HS-5 (cell line): Measurements from ENCODE around the gene SRPK3.

Experiments used
- DNase-seq: peaks from one replicate; pipeline ENCODE4 v3.0.0-alpha.2; 2012; ENCODE audit warnings: low read depth

SRPK3 gene

DNA sequence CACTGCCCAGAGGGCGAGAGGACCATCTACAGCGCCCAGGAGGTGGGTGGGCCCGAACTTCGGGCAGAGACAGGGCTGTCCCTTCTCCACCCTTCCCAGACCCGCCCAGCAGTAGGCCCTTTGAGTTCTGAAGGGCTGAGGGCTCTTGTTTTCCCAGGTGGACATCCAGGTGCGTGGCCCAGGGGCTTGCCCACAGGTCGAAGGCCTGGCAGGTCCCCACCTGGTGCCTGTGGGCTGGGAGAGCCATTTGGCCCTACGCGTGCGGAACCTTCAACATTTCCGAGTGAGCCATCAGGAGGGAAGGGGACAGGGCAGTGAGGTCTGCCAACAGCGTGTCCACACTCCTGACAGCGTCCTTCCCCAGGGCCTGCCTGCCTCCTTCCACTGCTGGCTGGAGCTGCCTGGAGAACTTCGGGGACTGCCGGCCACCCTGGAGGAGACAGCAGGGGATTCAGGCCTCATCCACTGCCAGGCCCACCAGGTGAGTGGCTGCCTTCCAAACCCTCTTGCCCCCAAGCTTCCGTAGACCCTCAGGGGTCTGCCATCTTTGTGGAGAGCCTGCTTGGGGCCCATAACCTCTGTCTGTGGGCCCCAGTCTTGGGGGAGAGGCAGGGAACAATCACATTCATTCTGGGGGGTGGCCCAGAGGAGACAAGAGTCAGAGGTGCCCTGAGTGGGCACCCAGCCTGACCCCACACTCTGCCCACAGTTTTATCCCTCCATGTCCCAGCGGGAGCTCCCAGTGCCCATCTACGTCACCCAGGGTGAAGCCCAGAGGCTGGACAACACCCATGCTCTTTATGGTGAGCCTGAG, 10.0 kb upstream of the SRPK3 start:
- no peak for DNase-seq

DNA sequence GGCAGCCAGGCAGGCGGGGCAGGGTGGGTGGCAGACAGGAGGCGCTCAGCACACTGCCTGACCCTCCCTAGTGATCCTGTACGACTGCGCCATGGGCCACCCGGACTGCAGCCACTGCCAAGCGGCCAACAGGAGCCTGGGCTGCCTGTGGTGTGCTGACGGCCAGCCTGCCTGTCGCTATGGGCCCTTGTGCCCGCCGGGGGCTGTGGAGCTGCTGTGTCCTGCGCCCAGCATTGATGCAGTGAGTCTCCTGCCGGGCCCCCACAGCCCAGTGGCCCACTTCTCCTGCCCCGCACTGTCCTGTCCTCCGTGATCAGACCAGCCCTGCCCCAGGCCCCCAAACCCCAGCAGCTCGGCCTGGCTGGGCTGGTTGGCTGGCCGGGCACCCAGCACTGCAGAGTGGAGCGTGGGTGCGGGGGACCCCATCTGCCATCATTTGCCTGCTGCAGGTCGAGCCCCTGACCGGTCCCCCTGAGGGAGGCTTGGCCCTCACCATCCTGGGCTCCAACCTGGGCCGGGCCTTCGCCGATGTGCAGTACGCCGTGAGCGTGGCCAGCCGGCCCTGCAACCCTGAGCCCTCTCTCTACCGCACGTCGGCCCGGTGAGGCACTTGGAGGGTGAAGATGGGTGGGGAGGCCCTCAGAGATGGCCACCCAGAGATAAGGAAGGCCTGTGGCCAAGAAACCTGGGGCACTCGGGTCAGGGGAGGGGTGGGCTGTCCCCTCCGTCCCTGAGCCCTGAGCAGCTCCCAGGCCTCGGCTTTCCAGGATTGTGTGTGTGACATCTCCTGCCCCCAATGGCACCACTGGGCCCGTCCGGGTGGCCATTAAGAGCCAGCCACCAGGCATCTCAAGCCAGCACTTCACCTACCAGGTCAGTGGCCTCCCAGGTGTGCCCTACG, 9.2 kb upstream of the SRPK3 start:
- no peak for DNase-seq

DNA sequence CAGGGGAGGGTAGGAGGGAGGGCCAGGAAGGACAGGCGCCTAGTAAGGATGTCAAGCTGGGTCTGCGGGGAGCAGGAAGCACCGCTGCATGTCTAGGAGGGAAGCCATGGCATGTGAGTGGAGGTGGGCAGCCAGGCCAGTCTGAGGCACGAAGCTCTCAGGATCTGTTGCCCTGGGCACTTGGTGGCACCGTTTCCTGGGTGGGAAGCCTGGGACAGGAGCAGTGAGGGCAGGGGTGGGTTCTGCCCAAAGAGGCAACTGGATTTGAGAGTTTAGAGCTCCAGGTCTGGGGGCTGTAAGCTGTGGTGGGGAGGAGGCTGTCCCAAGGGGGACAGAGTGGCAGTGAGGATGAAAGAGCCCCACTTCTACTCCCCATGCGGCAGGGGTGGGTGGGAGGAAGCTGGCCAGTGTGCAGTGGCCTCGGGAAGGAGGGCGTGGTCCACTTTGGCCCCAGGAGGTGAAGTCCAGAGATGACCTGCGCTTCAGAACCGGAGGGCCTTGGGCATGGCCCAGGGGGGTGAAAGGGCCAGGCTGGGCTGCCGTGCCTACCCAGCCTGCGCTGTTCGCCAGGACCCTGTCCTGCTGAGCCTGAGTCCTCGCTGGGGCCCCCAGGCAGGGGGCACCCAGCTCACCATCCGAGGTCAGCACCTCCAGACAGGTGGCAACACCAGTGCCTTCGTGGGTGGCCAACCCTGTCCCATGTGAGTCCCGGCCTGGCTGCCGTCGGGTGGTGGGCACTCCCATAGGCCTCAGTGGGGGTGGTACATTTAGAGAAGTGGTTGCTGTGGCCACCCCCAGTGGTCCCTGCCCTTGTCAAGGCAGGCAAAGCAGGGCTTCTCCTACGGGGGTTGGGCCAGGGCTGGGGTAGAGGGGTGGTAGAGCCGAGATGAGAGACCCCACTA, 8.3 kb upstream of the SRPK3 start:
- no peak for DNase-seq

DNA sequence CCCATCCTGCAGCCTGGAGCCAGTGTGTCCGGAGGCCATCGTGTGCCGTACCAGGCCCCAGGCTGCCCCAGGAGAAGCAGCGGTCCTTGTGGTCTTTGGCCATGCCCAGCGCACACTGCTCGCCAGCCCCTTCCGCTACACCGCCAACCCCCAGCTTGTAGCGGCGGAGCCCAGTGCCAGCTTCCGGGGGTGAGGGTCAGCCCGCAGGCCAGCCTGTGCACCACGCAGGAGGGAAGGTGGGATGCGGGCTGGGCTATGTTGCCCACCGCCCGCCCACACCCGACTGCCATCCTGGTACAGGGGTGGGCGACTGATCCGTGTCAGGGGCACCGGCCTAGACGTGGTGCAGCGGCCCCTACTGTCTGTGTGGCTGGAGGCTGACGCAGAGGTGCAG, 7.6 kb upstream of the SRPK3 start:
- DNase-seq, result no peak

DNA sequence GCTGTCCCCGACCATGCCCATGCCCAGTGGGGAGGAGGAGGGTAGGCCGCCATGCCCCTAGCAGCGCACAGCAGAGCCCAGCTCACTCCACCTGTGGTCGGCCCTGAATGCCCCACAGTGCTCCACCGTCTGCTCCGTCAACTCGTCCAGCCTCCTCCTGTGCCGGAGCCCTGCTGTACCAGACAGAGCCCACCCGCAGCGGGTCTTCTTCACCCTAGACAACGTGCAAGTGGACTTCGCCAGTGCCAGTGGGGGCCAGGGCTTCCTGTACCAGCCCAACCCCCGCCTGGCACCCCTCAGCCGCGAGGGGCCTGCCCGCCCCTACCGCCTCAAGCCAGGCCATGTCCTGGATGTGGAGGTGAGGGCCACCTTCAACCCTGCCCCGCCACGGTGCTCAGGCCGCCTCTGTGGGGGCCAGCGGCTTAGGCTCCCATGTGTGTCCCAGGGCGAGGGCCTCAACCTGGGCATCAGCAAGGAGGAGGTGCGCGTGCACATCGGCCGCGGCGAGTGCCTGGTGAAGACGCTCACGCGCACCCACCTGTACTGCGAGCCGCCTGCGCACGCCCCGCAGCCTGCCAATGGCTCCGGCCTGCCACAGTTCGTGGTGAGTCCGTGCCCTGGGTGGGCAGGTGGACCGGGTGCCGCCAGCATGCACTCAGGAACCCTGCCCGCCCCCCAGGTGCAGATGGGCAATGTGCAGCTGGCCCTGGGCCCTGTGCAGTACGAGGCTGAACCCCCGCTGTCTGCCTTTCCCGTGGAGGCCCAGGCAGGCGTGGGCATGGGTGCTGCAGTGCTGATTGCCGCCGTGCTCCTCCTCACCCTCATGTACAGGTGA, 6.9 kb upstream of the SRPK3 start:
- no peak for DNase-seq

DNA sequence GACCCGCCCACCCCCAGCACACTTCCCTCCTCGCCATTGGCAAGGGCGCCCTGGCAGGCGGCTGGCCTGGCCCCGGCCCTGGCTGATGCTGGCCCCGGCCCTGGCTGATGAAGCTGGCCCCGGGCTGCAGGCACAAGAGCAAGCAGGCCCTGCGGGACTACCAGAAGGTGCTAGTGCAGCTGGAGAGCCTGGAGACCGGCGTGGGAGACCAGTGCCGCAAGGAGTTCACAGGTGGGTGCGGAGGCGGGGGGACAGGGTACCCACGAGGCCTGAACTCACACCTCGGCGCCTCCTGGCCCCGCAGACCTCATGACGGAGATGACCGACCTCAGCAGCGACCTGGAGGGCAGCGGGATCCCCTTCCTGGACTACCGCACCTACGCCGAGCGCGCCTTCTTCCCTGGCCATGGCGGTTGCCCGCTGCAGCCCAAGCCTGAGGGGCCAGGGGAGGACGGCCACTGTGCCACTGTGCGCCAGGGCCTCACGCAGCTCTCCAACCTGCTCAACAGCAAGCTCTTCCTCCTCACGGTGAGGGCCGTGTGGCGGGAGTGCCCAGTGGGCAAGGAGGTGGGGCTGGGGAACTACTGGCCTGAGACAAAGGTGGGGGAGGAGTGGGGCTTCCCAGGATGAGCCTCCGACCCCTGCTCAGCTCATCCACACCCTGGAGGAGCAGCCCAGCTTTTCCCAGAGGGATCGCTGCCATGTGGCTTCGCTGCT, 6.1 kb upstream of the SRPK3 start:
- no peak for DNase-seq

DNA sequence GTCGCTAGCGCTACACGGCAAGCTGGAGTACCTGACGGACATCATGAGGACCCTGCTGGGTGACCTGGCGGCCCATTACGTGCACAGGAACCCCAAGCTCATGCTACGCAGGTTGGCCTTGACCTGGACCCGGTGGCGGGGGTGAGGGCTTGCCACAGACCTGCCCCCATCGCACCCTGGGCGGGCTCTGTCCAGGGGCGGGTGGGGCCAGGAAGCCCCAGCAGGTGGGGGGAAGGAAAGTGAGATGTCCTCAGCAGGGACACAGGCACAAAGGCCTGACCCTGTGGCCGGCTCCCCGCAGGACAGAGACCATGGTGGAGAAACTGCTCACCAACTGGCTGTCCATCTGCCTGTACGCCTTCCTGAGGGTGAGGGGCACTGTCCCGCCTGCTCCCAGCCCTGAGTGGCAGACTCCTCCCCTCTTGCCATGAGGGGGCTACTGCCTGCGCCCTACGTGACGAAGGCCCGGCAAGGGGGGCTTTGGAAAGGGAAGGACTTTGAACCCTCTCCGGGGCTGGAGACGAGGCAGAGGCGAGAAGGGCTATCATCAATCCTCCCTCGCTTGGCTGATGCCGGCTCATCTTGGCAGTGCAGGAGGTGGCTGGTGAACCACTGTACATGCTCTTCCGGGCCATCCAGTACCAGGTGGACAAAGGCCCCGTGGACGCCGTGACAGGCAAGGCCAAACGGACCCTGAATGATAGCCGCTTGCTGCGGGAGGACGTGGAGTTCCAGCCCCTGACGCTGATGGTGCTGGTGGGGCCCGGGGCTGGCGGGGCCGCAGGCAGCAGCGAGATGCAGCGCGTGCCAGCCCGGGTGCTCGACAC, 5.3 kb upstream of the SRPK3 start:
- DNase-seq, result no peak

DNA sequence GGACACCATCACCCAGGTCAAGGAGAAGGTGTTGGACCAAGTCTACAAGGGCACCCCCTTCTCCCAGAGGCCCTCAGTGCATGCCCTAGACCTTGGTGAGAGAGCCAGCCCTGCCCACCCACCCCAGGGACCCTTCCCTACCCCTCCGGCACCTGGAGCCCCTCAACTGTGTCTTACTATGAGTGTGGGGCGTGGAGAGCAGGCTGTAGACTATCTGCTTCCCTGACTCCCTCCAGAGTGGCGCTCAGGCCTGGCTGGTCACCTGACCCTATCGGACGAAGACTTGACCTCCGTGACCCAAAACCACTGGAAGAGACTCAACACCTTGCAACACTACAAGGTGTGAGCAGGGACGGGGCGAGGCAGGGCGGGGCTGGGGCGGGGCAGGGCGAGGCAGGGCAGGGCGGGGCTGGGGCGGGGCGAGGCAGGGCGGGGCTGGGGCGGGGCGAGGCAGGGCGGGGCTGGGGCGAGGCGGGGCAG, 4.7 kb upstream of the SRPK3 start:
- no peak for DNase-seq

DNA sequence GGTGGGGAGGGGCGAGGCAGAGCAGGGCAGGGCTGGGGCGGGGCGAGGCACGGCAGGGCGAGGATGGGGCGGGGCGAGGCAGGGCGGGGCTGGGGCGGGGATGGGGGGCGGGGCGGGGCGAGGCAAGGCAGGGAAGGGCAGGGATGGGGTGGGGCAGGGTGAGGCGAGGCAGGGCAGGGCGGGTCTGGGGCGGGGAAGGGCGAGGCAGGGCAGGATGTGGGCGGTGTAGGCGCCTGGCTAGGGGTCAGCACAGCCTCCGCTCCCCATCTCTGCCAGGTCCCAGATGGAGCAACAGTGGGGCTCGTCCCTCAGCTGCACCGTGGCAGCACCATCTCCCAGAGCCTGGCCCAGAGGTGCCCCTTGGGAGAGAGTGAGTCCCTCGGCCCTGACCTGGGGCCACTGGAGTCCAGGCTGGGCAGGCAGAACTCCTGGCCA, 4.2 kb upstream of the SRPK3 start:
- no peak for DNase-seq

DNA sequence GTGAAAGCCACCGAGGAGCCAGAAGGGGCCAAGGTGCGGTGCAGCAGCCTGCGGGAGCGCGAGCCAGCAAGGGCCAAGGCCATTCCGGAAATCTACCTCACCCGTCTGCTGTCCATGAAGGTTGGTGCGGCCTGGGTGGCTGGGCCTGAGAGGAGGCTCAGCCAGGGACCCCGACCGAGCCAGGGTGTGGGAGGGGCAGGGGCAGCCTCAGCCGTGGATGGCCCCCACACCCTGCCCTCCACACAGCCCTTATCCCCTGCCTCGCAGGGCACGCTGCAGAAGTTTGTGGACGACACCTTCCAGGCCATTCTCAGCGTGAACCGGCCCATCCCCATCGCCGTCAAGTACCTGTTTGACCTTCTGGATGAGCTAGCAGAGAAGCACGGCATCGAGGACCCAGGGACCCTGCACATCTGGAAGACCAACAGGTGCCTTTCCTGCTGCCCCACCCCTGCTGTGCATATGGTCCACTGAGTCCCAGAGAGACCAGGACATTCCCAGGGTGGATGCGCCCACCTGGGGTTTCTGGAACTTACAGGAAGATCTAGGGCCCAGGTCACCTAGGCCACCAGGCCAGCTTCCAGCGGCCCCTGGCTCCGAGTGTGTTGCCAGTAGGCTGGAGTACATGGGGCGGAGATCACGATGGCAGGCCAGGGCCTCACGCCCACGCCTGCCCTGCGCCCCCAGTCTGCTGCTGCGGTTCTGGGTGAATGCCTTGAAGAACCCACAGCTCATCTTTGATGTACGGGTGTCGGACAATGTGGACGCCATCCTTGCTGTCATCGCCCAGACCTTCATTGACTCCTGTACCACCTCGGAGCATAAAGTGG, 3.4 kb upstream of the SRPK3 start:
- DNase-seq, result no peak

DNA sequence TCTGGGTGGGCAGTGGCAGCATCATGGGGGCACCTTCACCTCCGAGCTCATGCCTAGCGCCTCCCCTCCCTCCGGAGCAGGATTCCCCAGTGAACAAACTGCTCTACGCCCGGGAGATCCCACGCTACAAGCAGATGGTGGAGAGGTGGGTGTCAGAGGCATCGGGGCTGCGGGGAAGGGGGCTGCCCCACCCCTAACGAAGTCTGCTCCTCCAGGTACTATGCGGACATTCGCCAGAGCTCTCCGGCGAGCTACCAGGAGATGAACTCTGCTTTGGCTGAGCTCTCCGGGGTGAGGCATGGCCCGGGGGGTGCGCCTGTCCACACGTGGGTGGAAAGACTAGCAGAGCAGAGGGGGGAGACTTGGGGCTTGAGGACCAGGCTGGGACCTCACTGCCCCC, 2.7 kb upstream of the SRPK3 start:
- DNase-seq, result no peak

DNA sequence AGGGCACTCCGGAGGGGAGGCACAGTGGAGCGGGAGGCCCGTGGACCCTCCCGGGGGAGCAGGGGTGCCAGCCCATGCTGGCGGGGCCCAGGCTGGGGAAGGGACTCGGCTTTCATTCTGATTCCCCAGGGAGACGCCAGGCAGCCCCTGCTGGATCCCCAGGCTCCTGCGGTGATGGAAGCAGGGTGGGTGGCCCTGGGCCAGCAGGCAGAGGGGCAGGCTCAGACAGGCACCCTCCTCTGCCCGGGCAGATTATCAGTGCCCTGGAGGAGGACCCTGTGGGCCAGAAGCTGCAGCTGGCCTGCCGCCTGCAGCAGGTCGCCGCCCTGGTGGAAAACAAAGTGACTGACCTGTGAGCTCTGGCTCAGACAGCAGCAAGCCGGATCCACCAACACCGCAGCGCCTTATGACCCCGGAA, 2.1 kb upstream of the SRPK3 start:
- DNase-seq, result no peak

DNA sequence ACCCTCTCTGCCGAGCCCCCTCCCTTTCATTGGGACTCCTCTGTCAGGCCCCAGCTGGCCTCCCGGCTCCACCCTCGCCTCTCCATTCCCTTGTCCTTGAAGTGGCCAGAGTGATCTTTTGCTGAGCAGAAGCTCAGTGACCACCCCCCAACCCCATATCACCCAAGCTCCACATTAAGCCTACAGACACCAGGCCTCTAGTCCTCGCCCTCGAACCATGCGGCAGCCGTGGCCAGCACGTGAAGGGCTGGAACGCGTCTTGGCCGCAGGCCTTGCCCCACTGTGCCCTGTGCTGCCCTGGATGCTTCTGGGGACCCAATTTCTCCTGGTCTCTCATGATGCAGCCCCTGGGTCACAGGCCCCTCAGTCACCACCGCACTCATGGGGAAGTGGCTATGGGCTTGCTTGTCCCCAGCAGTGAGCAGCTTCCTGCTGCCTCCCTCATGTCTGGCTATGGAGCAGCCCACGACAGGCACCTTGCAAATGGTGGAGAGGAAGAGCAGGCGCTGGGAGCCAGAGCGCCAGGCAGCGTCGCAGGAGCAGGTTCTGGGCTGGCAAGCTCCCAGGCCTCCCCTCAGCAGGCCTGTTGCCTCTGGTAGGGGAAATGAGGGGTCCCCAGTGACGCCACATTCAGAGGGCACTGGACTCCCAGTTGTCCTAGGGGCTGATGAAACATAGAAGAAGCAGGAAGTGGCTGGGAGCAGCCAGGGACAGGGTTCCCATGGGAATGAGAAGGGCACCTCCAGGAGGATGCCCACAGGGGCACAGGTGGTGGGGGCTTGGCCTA, 757 bp upstream of the SRPK3 start:
- no peak for DNase-seq

DNA sequence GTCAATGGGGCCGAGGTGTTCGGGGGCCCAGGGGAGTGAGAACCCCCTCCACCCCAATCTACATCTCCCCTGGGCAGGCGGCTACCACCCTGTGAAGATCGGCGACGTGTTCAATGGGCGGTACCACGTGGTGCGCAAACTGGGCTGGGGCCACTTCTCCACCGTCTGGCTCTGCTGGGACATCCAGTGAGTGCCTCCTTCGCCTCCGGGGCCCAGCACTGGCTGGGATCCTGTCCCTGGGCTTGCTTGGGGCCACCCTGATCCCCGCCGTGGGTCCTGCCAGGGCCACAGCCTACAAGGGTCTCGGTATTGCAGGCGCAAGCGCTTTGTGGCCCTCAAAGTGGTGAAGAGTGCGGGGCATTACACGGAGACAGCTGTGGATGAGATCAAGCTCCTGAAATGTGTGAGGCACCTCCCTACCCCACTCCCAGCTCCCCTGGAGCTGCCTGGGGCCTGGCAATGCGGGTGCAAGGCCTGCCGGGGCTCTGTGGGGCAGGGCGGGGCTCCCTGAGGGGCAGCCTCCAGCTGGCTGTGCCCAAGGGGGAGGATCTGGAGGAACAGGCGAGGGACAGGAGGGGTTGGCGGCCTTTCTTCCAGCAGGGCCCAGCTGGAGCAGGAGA, 697 bp downstream of the SRPK3 start:
- DNase-seq, result no peak

DNA sequence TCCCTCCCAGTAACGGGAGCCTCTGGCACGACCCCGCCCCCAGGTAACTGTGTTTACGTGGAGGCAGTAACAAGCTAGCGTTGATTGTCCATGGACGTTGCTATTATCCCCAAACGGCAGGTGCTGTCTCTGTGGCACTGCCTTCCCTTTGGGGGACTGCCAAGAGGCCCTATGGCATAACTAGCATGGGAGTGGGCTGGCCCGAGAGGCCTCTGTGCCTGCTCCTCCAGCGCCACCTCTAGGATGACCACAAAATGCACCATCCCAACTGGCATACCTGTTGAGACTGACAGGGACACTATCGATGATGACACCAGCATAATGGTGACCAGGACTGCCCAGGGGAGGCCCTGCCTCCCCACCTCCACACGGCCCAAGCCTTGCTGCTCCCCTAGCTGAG, 1.5 kb downstream of the SRPK3 start:
- no peak for DNase-seq

DNA sequence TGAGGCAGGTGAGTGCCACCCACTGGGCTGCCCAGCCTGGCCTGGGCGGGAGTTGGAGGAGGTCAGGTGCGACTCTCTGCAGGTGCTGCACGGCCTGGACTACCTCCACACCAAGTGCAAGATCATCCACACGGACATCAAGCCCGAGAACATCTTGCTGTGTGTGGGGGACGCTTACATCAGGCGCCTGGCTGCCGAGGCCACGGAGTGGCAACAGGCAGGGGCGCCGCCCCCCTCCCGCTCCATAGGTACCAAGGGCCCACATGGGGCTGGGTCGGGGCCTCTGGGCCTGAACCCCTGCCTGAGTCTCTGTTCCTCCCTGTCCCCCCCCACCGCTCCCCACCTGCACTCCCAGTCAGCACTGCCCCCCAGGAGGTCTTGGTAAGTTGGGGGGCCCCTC, 2.0 kb downstream of the SRPK3 start:
- no peak for DNase-seq

DNA sequence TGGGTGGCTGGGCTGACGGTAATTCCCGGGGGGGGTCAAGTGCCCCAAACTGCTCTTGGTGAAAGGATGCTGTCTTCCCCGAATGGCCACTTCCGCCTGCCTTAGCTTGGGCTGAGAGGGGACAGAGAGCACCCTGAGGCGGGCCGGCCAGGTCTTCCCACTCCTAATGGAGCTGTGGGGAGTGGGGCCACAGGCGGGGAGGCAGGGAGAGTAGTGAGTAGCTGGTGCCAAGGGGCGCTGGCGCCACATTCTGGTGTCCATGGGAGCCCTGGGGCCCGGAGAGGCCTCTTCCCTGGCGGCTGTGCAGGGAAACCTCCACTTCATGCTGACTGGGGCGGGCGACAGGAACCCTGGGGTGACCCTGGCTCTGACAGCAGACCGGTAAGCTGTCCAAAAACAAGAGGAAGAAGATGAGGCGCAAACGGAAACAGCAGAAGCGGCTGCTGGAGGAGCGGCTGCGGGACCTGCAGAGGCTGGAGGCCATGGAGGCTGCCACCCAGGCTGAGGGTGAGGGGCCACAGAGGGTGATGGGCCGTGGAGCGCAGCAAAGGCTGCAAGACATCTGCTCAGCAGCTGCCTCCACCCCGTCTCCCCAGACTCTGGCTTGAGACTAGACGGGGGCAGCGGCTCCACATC, 2.7 kb downstream of the SRPK3 start:
- no peak for DNase-seq
